GM19043 (cell line): ENCODE results near the gene FEM1B.

Experiments used
- ATAC-seq: cut with Tn5 transposase; IDR thresholded peaks from one replicate; pipeline ENCODE4 v1.9.1; 2021; ENCODE audit warnings: low read depth; ENCODE audit not compliant: unreplicated experiment

FEM1B gene

GRCh38 chr15:68318008-68318835, 40.7 kb downstream of the FEM1B start:
- ATAC-seq, result no peak

- ATAC-seq, result no peak
These were observed 41.7 kb downstream of the FEM1B start for GRCh38 chr15:68318931-68319909.

- ATAC-seq, result no peak
These were observed 42.5 kb downstream of the FEM1B start for GRCh38 chr15:68319997-68320396.

- no peak for ATAC-seq
These were observed 43.7 kb downstream of the FEM1B start for GRCh38 chr15:68321229-68321628.

GRCh38 chr15:68322796-68323195, 45.3 kb downstream of the FEM1B start:
- ATAC-seq, result no peak

GRCh38 chr15:68325726-68326125, 48.2 kb downstream of the FEM1B start:
- no peak for ATAC-seq

- ATAC-seq, result no peak
These were observed 49.3 kb downstream of the FEM1B start for GRCh38 chr15:68326711-68327354.

- no peak for ATAC-seq
These were observed 50.9 kb downstream of the FEM1B start for GRCh38 chr15:68328443-68328842.

- no peak for ATAC-seq
These were observed 51.4 kb downstream of the FEM1B start for GRCh38 chr15:68328964-68329363.

GRCh38 chr15:68330416-68330815, 52.9 kb downstream of the FEM1B start:
- ATAC-seq, result no peak

GRCh38 chr15:68330901-68331300, 53.4 kb downstream of the FEM1B start:
- ATAC-seq, result no peak

- ATAC-seq, result no peak
These were observed 54.7 kb downstream of the FEM1B start for GRCh38 chr15:68332266-68332665.

GRCh38 chr15:68333775-68334470, 56.4 kb downstream of the FEM1B start:
- ATAC-seq, result no peak

GRCh38 chr15:68334661-68335124, 57.1 kb downstream of the FEM1B start:
- ATAC-seq, result no peak

GRCh38 chr15:68335251-68335650, 57.7 kb downstream of the FEM1B start:
- ATAC-seq, result no peak

- ATAC-seq, result no peak
These were observed 58.1 kb downstream of the FEM1B start for GRCh38 chr15:68335655-68336054.

GRCh38 chr15:68336516-68336915, 59.0 kb downstream of the FEM1B start:
- ATAC-seq, result no peak

GRCh38 chr15:68337826-68338225, 60.3 kb downstream of the FEM1B start:
- no peak for ATAC-seq

GRCh38 chr15:68339481-68339880, 61.9 kb downstream of the FEM1B start:
- ATAC-seq, result no peak
